Measurements from ENCODE around the gene ZNF672. TPM values are rescaled to one million over a fixed set of nuclear protein-coding genes. Genes with fewer than 3 reads are reported as not detected.

The ZNF672 gene
- total RNA-seq, 4 donors from 2014 or later = 25.5 to 40.8 (median 26.8) TPM

DNA sequence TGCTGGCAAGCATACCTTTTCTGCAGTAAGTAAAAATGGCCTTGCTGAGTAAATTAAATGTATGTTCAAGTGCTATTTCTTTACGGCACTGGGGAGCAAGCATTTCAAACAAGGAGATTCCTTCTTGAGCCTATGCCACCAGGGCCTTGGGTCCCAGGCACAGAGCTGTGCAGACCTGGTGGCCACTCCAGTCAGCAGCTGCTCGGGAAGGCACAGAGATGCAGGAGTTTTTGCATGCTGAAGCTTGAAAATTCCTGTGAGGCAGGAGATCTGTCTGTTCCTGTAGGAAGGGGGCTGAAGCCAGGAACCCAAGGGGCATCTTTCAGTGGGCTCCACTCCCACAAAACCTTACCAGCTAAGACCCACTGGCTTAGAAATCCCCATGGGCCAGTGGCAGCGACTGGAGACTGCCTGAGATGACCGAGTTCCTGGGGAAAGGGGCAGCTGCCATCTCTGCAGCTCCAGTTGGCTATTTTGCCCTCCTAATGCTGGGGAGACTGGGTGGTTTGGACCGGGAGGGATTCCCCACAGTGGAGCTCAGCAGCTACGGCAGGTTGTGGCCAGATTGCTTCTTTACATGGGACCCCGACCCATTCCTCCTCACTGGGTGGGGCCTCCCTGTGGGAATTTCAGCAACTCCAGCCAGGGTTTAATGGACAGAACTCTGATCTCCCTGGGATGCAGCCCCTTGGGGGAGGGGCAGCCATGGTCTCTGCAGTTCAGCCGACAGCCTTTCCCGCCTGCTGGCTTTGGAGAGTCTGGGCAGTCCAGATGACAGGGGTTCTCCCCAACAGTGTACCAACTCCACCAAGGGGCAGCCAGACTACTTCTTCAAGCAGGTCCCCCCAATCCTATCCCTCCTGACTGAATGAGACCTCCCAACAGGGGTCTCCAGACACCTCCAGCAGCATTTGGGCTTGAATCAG is 59.7 kb downstream of the ZNF672 start:
- TF ChIP-seq, protein P1, sequence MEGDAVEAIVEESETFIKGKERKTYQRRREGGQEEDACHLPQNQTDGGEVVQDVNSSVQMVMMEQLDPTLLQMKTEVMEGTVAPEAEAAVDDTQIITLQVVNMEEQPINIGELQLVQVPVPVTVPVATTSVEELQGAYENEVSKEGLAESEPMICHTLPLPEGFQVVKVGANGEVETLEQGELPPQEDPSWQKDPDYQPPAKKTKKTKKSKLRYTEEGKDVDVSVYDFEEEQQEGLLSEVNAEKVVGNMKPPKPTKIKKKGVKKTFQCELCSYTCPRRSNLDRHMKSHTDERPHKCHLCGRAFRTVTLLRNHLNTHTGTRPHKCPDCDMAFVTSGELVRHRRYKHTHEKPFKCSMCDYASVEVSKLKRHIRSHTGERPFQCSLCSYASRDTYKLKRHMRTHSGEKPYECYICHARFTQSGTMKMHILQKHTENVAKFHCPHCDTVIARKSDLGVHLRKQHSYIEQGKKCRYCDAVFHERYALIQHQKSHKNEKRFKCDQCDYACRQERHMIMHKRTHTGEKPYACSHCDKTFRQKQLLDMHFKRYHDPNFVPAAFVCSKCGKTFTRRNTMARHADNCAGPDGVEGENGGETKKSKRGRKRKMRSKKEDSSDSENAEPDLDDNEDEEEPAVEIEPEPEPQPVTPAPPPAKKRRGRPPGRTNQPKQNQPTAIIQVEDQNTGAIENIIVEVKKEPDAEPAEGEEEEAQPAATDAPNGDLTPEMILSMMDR (IDR thresholded peaks at IDR 0.05) = no peak
- DNase-seq (ENCODE audit: low spot score) = no peak
- no peak for ATAC-seq (ENCODE audit: low FRiP score)

Small RNA genes within 50 kb of the gene (small RNA-seq; reads per million reads assigned to genes)
- not detected for gene MIR3124

Other genes with a start within 250 kb of the ZNF672 start
- not detected for gene OR2T10, start 240.5 kb upstream of the ZNF672 start, total RNA-seq
- not detected for gene OR2T11, start 203.1 kb upstream of the ZNF672 start, total RNA-seq
- not detected for gene OR2T35, start 192.9 kb upstream of the ZNF672 start, total RNA-seq
- gene OR2T27, start 182.7 kb upstream of the ZNF672 start, total RNA-seq = not detected
- not detected for gene OR14I1, start 135.5 kb upstream of the ZNF672 start, total RNA-seq
- gene LYPD8, start 82.5 kb upstream of the ZNF672 start, total RNA-seq = not detected
- gene SH3BP5L, start 12.3 kb upstream of the ZNF672 start, total RNA-seq = 10 to 100 TPM in 3 of 4 donors, 1 to 10 TPM in 1; 9.7 to 20.0 (median 15.2) TPM
- 10 to 100 TPM; 18.4 to 30.6 (median 24.8) TPM for gene ZNF692, start 20.9 kb downstream of the ZNF672 start, total RNA-seq
- gene PGBD2, start 68.0 kb downstream of the ZNF672 start, total RNA-seq = 1 to 10 TPM; 2.6 to 5.6 (median 4.3) TPM